HG03108 (cell line): ENCODE results near the gene ULK4.
"Not testable (repeated sequence)": the region's sequence is repeated elsewhere in the genome, so short reads cannot be mapped to it uniquely, and the experiment has no call there.

Experiments used
- ATAC-seq: cut with Tn5 transposase; IDR thresholded peaks from one replicate; pipeline ENCODE4 v1.9.1; 2021; ENCODE audit warnings: moderate library complexity; ENCODE audit not compliant: unreplicated experiment

ULK4 gene

DNA sequence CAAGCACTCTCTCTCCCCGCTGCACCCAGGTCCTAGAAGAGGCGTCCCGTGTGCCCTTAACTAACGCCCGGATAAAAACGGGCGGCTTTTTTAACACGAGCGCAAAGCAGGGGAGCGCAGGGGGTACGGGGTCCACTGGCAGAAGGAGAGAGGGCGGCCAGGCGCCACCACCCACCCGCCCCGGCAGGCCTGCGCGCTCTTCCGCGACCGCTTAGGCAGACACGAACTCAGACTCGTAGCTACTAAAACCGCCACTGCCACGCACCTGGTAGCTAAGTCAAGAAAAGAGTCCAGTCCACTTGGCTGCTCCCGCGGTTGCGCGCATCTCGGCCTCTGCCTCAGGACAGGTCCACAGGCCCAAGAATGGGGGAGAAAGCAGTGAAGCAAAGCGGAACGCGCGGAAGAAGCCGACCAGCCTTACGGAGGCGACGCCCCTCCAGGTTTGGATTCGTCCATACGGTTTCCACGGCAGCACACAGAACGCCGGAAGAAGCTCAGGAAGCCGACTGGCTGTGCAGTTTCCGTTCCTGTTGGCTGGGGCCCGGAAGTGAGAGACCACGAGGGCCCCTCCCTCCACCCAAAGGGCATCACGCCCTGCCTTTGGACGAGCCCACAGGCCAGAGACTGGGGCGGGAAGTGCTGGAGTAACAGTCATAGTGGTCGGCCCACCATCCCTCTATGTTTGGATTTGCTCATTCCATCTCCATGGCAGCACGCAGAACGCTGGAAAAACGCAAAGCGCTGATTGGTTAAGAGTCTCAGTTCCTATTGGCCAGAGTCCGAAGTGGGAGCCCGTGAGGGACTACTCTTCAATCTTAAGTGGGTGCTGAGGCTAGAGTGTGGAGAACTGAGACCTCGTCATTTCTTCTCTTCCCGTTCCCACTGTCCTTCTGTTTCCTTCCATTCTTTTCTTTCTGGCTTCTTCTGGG is at the start of gene ULK4:
Gene ULK4, minus strand, starts transcription at position 353 of the 929 bp plus-strand sequence. CDS start 7,344 bp downstream, outside the sequence.
- peak; percentile 94 for ATAC-seq

DNA sequence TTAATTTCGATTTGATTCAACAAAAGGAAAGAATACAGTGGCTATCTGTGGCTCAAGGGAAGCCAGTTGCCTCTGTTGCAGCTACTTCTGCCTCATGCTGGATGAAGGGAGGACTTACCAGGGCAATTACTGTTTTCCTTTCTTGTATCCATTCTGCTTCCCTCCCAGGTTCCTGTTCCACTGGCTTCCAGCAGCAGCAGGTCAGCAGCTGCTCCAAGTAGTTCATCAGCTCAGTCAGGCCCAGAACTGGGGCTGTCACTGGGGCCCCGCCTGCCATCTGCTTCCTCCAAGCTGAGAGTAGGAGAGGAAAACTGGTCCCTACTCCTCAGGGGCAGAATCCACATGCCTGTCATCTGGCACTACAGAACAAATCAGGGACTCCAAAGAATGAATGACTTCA is 48.6 kb upstream of the ULK4 start:
- no peak for ATAC-seq

DNA sequence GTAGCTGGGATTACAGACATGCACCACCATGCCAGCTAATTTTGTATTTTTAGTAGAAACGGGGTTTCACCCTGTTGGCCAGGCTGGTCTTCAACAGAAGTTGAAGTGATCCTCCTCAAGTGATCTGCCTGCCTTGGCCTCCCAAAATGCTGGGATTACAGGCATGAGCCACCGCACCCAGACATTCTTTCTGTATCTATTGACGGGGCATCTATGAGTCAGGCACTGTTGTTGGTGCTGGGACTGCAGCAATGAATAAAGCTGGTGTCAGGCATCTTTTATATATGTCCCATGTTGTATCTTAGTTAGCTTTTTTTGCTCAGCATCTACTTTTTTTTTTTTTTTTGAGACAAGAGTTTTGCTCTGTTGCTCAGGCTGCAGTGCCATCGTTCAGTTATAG is 47.6 kb upstream of the ULK4 start:
- no peak for ATAC-seq

DNA sequence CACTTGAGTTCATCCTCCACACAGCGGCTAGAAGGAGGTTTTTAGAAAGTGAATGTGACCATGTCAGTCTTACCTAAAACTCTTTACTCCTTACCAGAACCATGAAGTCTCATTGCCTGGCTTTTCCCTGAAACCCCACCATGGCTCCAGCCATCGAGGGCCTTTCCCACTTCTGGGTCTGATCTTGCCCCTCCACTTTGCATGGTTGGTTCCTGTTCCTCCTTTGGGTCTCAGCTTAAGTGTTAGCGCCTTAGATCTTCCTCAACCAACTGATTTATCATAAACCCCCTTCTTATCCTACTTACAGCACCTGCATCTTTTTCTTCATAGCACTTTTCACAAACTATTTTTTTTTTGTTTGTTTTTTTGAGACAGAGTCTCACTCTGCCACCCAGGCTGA is 45.9 kb upstream of the ULK4 start:
- ATAC-seq: no peak

DNA sequence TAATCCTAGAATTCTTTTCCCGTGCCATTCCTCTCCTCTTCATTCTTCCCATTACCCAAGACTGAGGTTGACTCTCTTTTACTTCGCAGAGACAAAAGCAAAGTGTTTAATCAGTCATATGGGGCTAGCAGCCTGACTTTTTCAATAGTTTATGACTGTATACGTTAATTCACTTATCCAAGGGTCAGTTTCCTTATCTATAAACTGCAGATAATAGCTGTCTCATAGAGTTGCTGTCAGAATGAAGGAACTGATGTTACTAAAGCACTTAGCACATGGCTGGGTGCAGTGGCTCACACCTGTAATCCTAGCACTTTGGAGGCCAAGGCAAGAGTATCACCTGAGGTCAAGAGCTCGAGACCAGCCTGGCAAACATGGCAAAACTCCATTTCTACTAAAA is 43.5 kb upstream of the ULK4 start:
- no peak for ATAC-seq

DNA sequence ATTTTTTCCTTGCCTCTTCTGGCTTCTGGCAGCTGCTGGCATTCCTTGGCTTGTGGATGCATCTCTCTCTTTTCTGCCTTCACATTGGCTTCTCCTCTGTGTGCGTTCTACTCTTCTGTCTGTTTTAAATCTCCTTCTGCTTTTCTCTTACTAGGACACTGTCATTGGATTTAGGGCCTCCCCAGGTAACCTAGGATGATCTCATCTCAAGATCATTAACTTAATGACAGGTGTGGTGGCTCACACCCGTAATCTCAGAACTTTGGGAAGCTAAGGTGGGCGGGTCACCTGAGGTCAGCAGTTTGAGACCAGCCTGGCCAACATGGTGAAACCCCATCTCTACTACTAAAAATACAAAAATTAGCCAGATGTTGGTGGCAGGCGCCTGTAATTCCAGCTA is 40.9 kb upstream of the ULK4 start:
- ATAC-seq: no peak

DNA sequence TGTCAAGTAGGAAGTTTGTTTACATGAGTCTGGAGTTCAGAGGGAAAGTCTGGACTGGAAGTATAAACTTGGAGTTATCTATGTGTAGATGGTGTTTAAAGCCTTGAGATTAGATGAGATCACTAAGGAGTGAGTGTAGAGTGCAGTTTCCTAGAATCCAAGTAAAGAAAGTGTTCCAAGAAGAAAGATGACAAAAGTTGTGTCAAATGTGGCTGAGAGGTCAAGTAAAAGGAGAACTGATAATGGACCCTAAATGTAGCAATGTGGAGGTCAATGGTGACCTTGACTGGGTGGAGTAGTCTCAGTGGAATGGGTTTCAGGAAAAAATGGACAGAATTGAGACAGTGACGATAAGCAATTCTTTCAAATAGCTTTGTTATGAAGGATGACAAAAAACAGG is 39.9 kb upstream of the ULK4 start:
- no peak for ATAC-seq

DNA sequence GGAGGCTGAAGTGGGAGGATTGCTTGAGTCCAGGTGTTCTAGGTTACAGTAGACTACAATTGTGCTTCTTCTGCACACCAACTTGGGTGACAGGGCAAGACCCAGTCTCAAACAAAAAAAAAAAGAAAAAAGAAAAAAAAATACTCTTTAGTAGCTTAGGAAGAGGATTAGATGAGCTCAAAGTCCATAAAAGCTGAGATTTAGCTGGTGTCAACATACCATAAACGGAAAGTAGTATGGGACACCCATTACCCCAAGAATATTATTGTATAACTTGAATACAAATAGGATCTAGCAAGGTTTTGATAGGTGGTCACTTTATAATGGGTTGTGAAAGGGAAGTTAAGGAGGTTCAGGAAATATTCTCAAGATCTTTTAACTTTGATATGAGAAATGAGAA is 38.0 kb upstream of the ULK4 start:
- no peak for ATAC-seq

DNA sequence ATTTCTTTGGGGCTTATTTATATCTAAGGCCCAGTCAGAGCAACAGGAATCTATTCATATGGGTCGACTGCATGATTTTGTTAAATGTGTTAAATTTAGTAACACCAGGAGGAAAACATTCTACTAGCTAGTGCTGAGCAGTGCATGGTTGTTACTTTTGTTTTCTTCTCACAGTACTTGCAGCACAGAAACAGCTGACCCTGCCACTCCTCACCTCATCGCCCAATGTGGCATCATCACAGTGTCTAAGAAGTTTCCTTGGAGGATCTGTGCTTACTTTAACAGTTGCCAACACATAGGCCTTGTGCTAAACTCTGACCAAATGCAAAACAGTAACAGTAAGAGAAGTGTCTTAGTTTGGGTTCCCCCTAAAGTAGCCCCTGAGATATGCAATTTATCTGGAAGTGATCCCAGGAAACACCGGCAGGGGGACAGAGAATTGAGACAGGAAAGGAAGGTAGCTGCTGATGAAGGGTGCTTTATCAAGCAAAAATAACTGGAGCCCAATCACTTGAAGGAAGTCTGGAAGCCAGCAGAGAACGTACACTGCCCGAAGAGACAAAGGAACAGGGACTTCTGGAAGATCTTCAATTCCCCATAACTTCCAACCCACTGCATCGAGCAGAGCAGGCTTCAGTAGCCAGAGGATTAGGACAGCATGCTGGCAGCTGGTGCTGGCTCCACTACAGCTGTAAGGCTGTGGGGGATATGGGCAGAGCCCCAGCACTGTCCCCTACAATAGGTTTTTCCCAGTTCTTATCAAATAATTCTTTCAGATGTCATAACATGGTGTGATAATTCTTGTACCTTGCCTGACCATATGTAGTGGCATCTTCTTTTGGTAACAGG is 36.0 kb upstream of the ULK4 start:
- no peak for ATAC-seq

DNA sequence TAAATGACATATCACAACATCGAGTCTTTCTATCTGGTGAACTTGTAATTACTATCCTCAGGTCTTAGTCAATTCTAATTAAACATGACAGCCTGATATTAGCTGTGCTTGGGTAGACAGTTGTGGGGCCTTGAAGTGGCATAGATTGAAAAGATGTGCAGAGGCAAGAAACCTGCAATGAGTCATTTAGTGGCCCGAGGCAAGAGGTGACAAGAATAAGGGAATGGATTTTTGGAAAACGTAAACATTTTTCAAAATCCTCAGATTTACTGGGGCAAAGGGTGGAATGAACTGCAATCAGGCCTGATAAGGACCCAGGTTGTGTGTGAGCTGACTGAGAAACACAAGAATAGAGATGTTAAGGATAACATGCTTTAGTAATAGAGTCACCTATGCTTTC is 29.5 kb upstream of the ULK4 start:
- no peak for ATAC-seq

DNA sequence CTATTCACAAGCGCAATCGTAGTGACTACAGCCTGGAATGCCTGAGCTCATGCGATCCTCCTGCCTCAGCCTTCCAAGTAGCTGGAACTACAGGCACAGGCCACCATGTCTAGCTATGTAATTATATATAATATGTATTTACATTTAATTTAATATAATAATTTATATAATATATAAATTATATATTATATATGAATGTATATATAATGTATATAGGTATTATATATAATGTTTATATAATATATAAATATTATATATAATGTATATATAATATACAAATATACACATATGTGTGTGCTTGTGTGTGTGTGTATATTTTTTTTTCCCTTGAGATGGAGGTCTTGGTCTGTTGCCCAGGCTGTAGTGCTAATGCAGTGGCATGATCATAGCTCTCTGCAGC is 27.6 kb upstream of the ULK4 start:
- ATAC-seq: no peak

DNA sequence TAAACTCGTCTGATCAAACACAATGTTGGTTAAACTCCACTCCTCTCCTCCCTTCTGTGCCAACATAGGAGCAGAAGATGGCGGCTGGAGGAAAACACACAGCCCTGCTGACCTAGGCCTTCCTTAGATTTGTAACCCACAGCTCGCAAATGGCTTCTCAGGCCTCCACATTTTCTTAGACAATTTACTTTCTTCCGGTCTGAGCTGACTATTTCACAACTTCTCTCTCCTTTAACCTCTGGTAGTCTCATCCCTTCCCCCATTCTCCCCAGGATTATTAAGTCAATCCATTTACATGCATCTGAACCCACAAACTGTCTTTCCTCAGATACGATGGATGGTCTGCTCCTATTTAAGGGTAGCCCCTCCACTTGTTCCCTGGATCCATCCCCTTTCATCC is 25.7 kb upstream of the ULK4 start:
- ATAC-seq: no peak

DNA sequence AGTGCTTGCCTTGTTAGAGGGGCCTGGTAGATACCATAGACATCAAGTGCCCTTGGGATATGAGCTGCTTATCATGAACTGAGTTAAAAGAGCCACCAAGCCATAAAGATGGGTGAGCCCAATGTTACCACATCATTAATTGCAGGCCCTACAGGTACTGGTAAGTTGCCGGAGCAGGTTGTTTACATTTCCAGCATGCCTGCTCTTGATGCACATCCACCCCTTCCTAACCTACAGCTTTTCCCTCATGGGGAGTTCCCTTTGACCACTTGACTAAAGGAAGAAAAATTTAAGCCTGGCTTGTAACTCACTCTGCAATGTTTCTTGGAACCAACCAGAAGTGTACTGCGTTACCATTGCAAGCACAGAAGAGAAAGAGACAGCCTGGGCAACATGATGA is 24.7 kb upstream of the ULK4 start:
- ATAC-seq: no peak

DNA sequence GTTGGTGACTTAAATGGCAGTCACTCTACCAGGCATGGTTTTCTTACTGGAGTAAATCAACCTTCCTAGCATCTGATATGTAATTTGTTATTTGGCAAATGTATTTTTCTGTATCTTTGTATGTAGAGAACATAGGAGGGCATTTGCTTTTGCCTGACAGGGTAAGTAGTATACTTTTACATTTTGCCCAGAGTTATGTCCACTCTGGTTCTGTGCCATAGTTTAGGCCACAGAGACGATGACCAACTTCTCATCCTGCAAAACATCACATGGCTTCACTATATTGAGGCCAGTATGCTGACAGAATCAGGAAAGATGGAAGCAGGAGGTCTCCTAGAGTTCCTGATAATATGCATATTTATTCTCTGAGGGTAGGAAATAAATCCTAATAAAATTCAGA is 23.1 kb upstream of the ULK4 start:
- ATAC-seq: no peak

DNA sequence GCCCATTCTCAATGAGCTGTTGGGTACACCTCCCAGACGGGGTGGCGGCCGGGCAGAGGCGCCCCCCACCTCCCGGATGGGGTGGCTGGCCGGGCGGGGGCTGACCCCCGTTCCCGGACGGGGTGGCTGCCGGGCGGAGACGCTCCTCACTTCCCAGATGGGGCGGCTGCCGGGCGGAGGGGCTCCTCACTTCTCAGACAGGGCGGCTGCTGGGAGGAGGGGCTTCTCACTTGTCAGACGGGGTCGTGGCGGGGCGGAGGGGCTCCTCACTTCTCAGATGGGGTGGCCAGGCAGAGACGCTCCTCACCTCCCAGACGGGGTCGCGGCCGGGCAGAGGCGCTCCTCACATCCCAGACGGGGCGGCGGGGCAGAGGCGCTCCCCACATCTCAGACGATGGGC is 21.2 kb upstream of the ULK4 start:
- ATAC-seq: not testable (repeated sequence)

DNA sequence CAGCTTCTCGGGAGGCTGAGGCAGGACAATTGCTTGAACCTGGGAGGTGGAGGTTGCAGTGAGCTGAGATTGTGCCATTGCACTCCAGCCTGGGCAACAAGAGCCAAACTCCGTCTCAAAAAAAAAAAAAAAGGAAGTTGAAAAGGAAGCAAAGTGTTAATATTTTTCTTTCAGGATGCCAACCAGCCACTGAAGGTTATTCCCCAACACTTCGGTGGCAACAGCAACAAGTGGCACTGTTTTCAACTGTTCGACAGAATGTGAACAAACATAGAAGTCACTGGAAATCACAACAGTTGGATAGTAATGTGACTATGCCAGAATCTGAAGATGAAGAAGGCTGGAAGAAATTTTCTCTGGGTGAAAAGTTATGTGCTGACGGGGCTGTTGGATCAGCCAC is 15.5 kb upstream of the ULK4 start:
- not testable (repeated sequence) for ATAC-seq

DNA sequence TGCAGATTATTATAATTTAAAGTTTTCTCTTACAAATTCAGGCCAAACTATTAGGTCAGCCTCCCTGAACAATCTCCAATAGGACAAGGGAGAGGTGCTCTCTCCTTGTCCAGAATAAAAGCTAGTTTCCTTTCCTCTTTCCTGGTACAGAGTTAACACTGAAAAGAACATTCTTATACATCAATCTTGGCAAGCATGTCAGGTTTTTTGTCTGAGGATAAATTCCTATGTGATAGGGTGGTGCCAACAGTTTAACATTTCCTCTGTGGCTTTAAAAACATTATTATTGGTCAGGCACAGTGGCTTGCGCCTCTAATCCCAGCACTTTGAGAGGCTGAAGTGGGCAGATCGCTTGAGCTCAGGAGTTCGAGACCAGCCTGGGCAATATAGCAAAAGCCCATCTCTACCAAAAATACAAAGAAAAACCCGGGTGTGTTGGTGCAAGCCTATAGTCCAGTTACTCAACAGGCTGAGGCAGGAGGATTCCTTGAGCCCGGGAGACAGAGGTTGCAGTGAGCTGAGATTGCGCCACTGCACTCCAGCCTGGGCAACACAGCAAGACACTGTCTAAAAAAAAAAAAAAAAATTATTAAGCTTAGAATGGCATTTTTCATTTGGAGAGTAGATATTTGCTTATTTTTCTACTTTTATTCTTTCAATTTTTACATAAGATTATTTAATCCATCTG is 13.7 kb upstream of the ULK4 start:
- ATAC-seq: no peak

DNA sequence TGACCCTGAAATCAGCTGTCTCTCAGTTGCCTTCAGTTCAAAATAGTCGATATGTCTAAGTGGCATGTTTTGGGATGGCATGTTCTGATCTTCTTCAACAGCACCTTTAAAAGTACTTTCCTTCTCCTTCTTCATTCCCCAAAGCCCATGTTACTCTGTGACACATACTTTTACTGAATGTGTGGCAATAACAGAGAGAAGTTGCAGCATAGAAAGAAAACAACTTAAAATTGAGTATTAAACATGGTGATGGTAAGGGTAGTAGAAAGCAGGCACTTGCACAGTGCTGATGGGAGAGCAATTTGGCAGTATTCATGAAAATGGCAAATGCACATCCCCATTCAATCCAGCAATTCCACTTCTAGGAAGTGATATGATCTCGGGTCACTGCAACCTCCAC is 12.3 kb upstream of the ULK4 start:
- ATAC-seq: no peak

DNA sequence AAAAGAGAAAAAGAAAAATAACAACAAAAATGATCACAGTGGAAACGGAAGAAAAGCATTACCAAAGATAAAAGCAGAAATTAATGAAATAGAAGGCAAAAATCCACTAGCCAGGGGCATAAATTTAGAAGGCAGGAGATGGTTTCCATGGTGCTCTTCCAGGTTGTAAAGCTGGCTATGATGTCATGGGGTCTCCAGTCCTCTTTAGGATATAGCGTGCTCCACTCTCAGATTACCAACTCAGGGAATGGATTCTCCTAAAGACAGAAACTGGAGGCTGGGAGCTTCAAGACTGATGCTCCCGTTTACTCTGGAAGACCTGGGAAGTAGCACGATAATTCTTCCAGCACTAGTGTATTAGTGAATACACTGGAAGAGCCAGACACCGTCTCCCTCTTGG is 10.9 kb upstream of the ULK4 start:
- no peak for ATAC-seq

DNA sequence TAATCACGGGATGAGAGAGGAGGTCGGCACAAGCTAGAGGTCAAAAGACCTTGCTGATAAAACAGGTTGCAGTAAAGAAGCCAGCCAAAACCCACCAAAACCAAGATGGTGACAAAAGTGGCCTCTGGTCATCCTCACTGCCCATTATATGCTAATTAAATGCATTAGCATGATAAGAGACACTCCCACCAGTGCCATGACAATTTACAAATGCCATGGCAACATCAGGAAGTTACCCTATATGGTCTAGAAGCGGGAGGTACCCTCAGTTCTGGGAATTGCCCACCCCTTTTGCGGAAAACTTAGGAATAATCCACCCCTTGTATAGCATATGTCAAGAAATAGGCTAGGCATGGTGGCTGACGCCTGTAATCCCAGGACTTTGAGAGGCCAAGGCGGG is 4.3 kb upstream of the ULK4 start:
- ATAC-seq: no peak

DNA sequence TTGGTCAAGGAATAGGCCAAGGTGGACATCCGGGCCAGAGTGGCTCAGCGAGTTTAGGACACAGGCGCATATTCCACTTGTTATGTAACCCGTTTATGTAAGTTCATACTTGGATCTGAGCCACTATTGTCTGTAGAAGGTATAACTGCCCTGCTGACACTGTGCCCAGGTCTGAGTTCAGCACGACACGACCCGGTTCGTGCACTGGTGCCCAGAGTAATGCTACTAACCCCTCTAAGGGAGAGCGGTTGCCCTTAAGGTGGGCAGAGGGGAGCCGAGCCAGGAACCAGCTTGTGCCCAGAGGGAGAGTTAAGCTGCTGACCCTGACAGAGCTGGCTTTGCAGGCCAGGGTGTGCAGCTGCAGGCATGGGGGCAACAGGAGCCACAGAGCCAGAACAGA is 1.9 kb upstream of the ULK4 start:
- ATAC-seq: no peak
